Measurements from ENCODE around the gene SCART1. TPM values are rescaled to one million over a fixed set of nuclear protein-coding genes. Genes with fewer than 3 reads are reported as not detected.
"Not testable (repeated sequence)": the region's sequence is repeated elsewhere in the genome, so short reads cannot be mapped to it uniquely, and the experiment has no call there.

Gene SCART1
- total RNA-seq, 1 donor from 2014 or later, result 0.30 TPM

DNA sequence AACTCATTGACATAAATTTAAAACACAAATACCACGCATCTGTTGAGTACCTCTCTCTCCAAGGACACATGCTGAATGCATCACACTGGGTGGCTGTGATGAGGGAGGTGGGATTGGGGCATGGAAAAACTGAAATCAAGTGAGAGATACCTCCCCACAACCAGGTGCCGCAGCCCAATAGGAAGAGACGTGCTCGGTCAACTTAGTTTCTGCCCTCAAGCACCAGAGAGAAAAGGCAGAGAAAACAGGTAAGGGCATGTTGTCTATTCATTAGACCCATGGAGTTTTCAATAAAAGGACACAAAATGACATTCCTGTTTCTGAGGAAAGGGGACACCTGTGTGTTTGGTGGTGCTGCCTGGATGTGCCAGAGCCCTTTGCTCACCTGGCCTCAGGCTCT is 24.2 kb upstream of the SCART1 start:
- DNase-seq (ENCODE audit: missing footprints); intact Hi-C loops (cut with DNase I); ATAC-seq: not testable (repeated sequence)

- ATAC-seq; intact Hi-C loops (cut with DNase I); DNase-seq (ENCODE audit: missing footprints): not testable (repeated sequence)
These were observed 21.7 kb upstream of the SCART1 start for GRCh38 chr10:133431888-133432613.

GRCh38 chr10:133432789-133433188 is 21.0 kb upstream of the SCART1 start:
- ATAC-seq; DNase-seq (ENCODE audit: missing footprints); intact Hi-C loops (cut with DNase I): not testable (repeated sequence)

DNA sequence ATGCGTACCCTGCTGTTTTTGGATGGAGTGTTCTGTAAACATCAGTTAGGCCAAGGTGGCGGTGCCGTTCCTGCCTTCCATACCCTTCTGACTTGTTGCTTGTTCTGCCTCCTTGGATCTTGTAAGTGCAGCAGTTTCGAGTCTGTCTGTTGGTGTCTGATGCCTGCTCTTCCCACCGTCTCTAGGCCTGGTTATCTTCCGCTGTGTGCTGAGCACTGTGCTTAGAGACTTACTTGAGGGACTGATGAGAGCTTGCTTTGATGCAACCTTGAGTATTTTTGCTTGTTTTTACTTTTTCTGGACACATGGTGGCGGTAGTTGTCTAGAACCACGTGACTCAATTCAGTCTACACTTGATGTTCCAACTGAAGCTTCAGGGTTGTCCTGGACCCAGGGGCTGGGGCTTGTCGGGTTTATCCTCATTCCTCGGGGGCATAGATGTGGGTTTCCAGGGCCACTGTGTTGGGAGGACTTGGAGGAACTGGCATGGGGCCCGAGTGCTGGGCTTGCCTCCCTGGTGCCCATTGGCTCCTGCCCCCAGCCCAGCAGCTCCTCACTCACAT is 15.0 kb upstream of the SCART1 start:
- DNase-seq (ENCODE audit: missing footprints), result no peak
- intact Hi-C loops (cut with DNase I), result loop anchor here (5.0 kb wide), 1 partner anchor 169 kb away; no protein-coding TSS in a partner anchor

DNA sequence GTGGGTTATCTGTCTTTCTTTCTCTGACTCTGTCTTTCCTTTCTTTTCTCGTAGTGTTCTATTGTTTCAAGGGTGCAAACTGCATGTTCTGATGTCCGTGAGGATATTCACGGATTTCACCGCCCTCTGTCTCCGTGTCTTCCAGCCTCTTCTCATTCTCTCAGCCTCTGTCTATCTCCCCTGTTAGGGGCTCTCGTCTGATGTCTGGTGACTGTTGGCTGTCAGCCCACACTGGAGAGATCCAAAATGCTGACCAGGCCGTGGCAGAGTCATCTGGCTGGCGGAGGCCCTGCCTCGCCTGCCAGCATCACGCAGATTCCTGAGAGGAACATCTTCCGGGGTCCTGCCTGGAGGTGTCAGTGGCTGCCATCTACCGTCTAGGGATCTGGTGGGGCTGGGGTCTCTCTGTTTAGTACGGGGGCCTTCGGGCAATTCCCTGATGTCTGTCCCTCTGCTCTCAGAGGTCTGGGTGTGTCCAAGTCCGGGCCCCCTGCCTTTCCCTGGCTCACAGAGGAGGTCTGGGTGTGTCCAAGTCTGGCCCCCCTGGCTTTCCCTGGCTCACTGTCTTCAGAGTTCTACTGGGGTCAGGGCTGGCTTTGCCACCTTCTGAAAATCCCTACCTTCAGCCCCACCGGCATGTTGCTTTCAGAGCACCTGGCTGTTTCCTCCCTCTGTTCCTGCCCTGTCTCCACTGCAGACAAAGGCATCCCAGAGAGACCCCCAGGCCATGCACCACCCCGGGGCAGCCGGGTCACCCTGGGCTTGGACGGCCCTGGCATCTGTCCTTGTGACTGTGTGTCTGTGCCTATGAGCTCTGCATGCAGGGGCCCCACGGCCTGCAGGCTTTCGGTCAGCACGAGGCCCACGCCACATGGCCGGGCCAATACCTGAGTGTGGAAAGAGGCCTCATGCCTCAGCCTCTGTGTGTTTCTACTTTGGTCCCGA is 14.0 kb upstream of the SCART1 start:
- no peak for DNase-seq (ENCODE audit: missing footprints)
- ATAC-seq, result no peak
- intact Hi-C loops (cut with DNase I), result loop anchor here (5.0 kb wide), 1 partner anchor 168 kb away; no protein-coding TSS in a partner anchor

More for the DNA sequence above, 15.0 kb upstream of the SCART1 start:
- ATAC-seq, result no peak

- intact Hi-C loops (cut with DNase I), result no loop called here
- DNase-seq (ENCODE audit: missing footprints), result no peak
- no peak for ATAC-seq
These were observed 13.0 kb upstream of the SCART1 start for GRCh38 chr10:133440633-133441285.

DNA sequence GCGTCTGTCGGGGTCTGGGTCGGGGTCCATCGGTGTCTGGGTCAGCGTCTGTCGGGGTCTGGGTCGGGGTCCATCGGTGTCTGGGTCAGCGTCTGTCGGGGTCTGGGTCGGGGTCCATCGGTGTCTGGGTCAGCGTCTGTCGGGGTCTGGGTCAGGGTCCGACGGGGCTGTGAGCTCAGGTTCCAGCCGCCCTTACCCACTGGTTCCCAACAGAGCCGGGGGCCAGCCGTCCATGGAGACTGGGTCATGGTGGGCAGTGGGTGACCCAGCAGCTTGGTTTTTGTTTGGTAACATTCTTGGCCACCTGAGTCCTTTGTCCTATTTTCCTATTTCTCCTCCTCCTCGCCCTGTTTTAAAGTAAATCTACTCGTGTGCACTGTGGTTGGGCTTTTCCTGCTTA is 12.4 kb upstream of the SCART1 start:
- ATAC-seq; intact Hi-C loops (cut with DNase I); DNase-seq (ENCODE audit: missing footprints): not testable (repeated sequence)

DNA sequence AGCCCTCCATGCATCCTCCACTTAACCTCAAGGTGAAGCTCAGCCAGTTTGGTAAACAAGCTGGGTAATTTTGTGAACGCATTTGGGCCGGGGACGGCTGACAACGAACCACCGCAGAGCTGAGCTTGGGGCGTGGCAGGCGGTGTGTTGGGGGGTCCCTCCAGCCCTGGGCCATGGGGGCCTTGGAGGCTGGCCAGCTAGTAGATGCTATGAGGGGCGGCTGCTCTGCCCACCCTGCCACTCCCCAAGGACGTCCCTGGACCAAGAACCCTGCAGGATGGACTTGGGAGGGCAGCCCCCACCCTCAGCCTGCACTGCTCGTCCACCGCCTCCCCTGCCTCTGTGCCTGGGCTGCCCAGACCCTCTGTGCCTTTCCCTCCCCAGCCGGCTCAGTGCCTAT is 12.0 kb upstream of the SCART1 start:
- intact Hi-C loops (cut with DNase I), result no loop called here
- no peak for ATAC-seq
- no peak for DNase-seq (ENCODE audit: missing footprints)

GRCh38 chr10:133442191-133442966 is 11.4 kb upstream of the SCART1 start:
- intact Hi-C loops (cut with DNase I), result no loop called here
- ATAC-seq (no peak), DNase-seq (ENCODE audit: missing footprints) (no peak)

DNA sequence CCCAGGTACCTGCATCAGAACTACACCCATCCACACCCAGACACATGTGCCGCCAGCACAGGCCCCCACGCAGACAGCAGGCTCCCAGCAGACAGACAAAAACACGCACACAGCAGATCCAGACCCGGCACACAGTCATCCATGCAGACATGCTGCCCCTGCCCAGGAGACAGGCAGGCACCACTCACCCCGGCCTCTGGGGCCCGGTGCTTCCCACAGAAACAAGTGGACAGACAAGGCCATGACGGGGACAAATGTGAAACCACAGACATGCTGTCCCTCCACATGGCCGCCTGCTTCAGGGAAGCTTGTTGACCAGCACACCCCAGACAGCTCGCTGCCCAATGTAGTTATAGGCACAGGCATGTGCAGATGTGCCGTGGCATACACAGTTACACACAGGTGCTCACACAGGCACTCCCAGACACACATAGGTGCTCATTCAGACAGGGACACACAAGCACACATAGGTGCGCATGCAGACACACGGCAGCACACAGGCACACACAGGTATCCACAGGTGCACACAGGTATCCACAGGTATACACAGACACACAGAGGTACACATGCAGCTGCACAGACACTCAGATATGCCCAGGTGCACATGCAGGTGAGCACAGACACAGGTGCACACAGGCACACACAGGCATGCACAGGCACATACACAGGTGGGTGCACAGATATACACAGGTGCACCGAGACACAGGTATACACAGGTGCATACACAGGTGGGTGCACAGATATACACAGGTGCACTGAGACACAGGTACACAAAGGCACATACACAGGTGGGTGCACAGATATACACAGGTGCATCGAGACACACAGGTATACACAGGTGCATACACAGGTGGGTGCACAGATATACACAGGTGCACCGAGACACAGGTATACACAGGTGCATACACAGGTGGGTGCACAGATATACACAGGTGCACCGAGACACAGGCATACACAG is 10.5 kb upstream of the SCART1 start:
- ATAC-seq (no peak), DNase-seq (ENCODE audit: missing footprints) (no peak)
- intact Hi-C loops (cut with DNase I), result no loop called here

DNA sequence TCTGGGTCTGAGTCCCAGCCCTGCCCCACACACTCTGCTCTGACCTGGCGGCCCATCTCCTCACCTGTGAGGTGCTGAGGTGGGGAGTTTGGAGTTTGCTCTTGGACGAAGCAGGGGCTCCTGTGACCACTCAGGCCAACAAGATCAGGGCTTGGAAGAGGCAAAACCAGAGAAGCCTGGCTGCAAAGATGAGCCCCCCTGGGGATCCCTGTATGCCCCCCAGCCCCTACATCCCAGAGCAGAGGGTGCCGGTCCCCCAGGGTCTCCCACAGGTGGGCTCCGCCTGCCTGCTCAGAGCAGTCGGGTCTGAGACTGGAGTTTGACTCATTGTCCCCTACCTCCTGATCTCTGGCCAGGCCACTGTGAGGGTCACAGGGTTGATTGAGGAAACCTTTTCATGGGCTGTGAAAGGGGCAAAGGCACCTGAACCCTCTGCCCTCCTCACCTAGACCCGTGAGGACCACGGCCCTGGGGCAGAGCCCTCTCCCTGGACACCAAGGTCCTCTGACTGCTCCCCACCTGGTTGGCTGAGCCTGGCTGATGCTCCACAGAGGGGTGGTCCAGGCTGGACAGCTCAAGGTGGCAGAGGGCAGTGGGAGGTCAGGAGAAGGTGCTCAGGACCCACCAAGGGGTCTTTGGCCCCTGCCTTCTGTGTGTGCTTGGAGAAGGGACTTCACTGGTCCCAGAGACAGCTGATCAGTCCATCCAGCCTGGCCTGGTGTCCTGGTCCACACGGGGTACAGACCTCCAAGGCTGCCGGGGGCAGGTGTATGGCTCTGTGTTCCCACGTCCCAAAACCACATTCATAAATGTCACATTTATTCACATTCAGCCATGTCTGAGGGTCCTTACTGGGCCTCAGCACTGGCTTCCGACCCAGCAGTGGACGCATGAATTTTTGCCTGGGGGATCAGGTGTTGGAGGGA is 9.1 kb upstream of the SCART1 start:
- intact Hi-C loops (cut with DNase I), result no loop called here
- DNase-seq (ENCODE audit: missing footprints) (no peak), ATAC-seq (no peak)

GRCh38 chr10:133445268-133445732 is 8.4 kb upstream of the SCART1 start:
- ATAC-seq (no peak), DNase-seq (ENCODE audit: missing footprints) (no peak)
- intact Hi-C loops (cut with DNase I), result no loop called here

DNA sequence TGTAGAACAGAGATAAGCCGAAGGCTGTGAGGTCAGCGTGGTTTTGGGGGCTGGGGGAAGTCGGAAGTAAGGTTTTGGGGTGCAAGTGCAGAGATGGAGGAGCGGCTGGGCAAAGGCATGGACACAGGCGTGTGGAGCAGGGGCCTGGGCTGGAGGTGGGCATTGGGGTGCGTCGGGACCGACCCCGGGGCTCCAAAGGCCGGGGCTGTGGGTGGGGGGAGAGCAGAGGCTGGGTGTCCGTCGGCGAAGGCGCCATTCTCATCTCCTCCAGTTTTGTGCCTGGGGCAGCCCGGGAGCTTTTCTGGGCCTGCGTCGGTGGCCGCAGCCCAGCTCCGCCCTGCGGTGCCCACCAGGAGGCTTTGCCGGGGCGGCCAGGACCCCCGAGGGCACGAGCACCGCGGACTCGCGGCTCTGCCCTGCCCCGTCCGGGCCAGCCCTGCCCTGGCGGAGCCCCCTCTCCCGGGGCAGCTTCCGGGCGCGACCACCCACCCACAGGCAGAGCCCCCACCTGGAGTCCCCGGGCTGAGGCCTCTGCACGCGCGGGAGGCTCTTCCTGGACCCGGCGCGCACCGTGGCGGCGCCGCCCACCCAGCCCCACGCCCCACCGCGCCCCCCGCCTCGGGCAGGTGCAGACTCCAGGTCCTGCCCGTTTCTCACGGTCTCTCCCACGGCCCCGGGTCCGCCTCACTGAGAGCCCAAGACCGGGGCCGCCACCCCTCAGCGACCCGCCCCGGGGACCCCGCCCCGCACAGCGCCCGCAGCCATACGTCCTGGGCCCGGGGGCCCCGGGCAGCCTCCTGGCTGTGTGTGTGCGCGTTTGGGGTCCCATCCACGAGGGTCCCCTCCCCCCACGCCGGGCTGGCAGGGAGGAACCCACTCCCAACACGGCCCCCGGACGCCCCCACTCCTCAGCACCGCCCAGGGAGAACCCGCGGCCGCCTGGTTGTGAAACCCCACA is 7.7 kb upstream of the SCART1 start:
- ATAC-seq, result no peak
- no peak for DNase-seq (ENCODE audit: missing footprints)
- intact Hi-C loops (cut with DNase I), result no loop called here

GRCh38 chr10:133446979-133447378 is 6.8 kb upstream of the SCART1 start:
- ATAC-seq (no peak), DNase-seq (ENCODE audit: missing footprints) (no peak)
- intact Hi-C loops (cut with DNase I), result no loop called here

GRCh38 chr10:133448120-133448519 is 5.6 kb upstream of the SCART1 start:
- no peak for ATAC-seq
- intact Hi-C loops (cut with DNase I), result no loop called here
- no peak for DNase-seq (ENCODE audit: missing footprints)

All from Right ventricle myocardium inferior (tissue), 1 donor.